ENCODE measurements around the gene REG1B. TPM values are rescaled to one million over a fixed set of nuclear protein-coding genes. Genes with fewer than 3 reads are reported as not detected.

The REG1B gene
- total RNA-seq, 1 donor from 2014 or later, result not detected

DNA sequence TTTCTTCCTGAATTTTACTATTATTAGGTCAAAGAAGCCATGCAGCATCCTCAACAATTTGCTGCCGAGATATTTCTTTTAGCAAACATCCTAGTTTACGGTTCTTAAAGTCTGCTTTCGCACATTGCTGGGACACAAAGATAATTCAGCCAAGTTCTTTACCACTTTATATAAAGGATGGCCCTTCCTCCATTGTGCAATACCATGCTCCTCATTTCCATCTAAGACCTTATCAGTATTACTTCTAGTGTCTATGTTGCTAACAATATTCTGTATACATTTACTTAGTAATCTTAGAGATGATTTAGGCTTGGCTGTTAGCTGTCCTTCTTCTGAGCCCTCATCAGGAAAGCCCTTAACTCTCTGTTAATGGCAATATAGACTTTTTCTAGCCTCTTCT, 24.5 kb upstream of the REG1B start:
- H3K27me3 ChIP-seq (ENCODE audit: insufficient read depth, low read length), result no peaks in the 10 kb centered on the region
- H3K4me3 ChIP-seq (ENCODE audit: insufficient read depth, low read depth, low read length), result no peak overlapping the region
- DNase-seq (ENCODE audit: low read depth) (no peak), FAIRE-seq (no peak)
- Mint-ChIP-seq H3K36me3 (ENCODE audit: low read depth, unreplicated experiment) (no peaks in the 10 kb centered on the region), H3K27me3 (ENCODE audit: low read depth, unreplicated experiment) (peaks cover 6% of the 10 kb centered on the region), H3K27ac (ENCODE audit: unreplicated experiment) (no peak overlapping the region), H3K9me3 (ENCODE audit: unreplicated experiment) (no peaks in the 10 kb centered on the region), H3K4me1 (ENCODE audit: low read depth, unreplicated experiment) (no peaks in the 10 kb centered on the region), H3K4me3 (ENCODE audit: unreplicated experiment) (no peak overlapping the region)
- no peaks in the 10 kb centered on the region for H4K20me1 ChIP-seq (ENCODE audit: insufficient read depth, low read length)
- peaks cover 6% of the 10 kb centered on the region for H3K9me3 ChIP-seq (ENCODE audit: insufficient read depth, low read depth, low read length)
- H3K4me2 ChIP-seq (ENCODE audit: low read length), result no peak overlapping the region
- TF ChIP-seq EZH2 (IDR thresholded peaks at IDR 0.05; ENCODE audit: insufficient read depth, low read length), result no peak
- TF ChIP-seq, protein P1, sequence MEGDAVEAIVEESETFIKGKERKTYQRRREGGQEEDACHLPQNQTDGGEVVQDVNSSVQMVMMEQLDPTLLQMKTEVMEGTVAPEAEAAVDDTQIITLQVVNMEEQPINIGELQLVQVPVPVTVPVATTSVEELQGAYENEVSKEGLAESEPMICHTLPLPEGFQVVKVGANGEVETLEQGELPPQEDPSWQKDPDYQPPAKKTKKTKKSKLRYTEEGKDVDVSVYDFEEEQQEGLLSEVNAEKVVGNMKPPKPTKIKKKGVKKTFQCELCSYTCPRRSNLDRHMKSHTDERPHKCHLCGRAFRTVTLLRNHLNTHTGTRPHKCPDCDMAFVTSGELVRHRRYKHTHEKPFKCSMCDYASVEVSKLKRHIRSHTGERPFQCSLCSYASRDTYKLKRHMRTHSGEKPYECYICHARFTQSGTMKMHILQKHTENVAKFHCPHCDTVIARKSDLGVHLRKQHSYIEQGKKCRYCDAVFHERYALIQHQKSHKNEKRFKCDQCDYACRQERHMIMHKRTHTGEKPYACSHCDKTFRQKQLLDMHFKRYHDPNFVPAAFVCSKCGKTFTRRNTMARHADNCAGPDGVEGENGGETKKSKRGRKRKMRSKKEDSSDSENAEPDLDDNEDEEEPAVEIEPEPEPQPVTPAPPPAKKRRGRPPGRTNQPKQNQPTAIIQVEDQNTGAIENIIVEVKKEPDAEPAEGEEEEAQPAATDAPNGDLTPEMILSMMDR (IDR thresholded peaks at IDR 0.05; ENCODE audit: insufficient read depth, low read depth, low read length), result no peak
- no peak overlapping the region for H2AFZ ChIP-seq (ENCODE audit: low read depth, low read length)
- no peaks in the 10 kb centered on the region for H3K4me1 ChIP-seq (ENCODE audit: insufficient read depth, low read length)
- H3K9ac ChIP-seq (ENCODE audit: low read length), result no peak overlapping the region
- no peak overlapping the region for H3K27ac ChIP-seq (ENCODE audit: low read depth, low read length)
- H3K79me2 ChIP-seq (ENCODE audit: insufficient read depth, low read length), result no peaks in the 10 kb centered on the region
- H3K36me3 ChIP-seq (ENCODE audit: insufficient read depth, low read length), result no peaks in the 10 kb centered on the region

DNA sequence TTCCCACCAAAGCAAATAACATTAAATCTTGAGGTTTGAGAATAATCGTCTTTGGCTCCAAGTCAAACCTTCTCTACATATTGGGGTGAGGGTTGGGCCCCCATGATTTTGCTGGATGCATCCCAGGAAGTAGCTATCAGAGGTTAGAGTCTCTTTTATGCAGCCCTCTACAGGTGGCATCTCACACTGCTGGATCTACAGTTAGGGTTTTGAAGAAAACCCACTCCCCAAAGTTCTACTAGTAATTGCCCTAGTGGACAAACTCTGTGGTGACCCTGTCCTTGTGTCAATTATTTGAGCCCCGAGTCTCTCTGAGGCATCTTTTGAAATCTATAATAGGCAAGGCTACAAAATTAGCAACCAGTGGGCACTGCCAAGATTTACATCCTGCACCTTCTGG, 17.5 kb upstream of the REG1B start:
- H3K4me3 ChIP-seq (ENCODE audit: insufficient read depth, low read depth, low read length), result no peak overlapping the region
- no peak for FAIRE-seq
- no peaks in the 10 kb centered on the region for H3K36me3 ChIP-seq (ENCODE audit: insufficient read depth, low read length)
- H3K4me1 ChIP-seq (ENCODE audit: insufficient read depth, low read length), result no peaks in the 10 kb centered on the region
- no peaks in the 10 kb centered on the region for H3K79me2 ChIP-seq (ENCODE audit: insufficient read depth, low read length)
- H3K27ac ChIP-seq (ENCODE audit: low read depth, low read length), result no peak overlapping the region
- no peaks in the 10 kb centered on the region for H3K27me3 Mint-ChIP-seq (ENCODE audit: low read depth, unreplicated experiment)
- no peaks in the 10 kb centered on the region for H3K9me3 ChIP-seq (ENCODE audit: insufficient read depth, low read depth, low read length)
- H2AFZ ChIP-seq (ENCODE audit: low read depth, low read length), result no peak overlapping the region
- H3K27ac Mint-ChIP-seq (ENCODE audit: unreplicated experiment), result no peak overlapping the region
- H3K4me1 Mint-ChIP-seq (ENCODE audit: low read depth, unreplicated experiment), result no peaks in the 10 kb centered on the region
- peaks cover 5% of the 10 kb centered on the region for H3K9me3 Mint-ChIP-seq (ENCODE audit: unreplicated experiment)
- no peaks in the 10 kb centered on the region for H4K20me1 ChIP-seq (ENCODE audit: insufficient read depth, low read length)
- H3K36me3 Mint-ChIP-seq (ENCODE audit: low read depth, unreplicated experiment), result no peaks in the 10 kb centered on the region
- no peak for DNase-seq (ENCODE audit: low read depth)
- no peaks in the 10 kb centered on the region for H3K27me3 ChIP-seq (ENCODE audit: insufficient read depth, low read length)
- TF ChIP-seq, protein P1 (IDR thresholded peaks at IDR 0.05; ENCODE audit: insufficient read depth, low read depth, low read length), result no peak
- TF ChIP-seq EZH2 (IDR thresholded peaks at IDR 0.05; ENCODE audit: insufficient read depth, low read length), result no peak
- no peak overlapping the region for H3K9ac ChIP-seq (ENCODE audit: low read length)
- H3K4me3 Mint-ChIP-seq (ENCODE audit: unreplicated experiment), result no peak overlapping the region
- H3K4me2 ChIP-seq (ENCODE audit: low read length), result no peak overlapping the region

DNA sequence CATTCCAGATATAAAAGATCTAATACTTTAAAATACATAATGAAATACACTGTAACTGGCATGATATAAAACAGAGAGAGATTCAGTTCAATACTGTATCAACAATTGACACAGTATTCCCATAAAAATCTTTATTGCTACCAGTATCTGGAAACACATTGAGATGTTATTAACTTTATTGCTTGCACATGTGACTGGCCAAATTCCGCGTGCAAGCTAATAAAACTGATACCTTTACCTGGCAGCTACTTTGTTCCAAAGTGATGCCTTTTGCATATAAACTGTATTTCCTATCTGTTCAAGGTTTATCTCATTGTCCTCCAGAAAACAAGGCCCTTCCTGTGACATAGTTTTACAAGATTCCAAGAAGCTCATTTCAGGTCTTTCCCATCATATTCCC, 15.4 kb upstream of the REG1B start:
- Histone ChIP-seq H3K36me3 (ENCODE audit: insufficient read depth, low read length) (no peaks in the 10 kb centered on the region), H3K4me1 (ENCODE audit: insufficient read depth, low read length) (no peaks in the 10 kb centered on the region), H3K4me2 (ENCODE audit: low read length) (no peak overlapping the region), H3K79me2 (ENCODE audit: insufficient read depth, low read length) (no peaks in the 10 kb centered on the region), H3K27ac (ENCODE audit: low read depth, low read length) (no peak overlapping the region), H3K9me3 (ENCODE audit: insufficient read depth, low read depth, low read length) (no peaks in the 10 kb centered on the region), H2AFZ (ENCODE audit: low read depth, low read length) (no peak overlapping the region), H3K4me3 (ENCODE audit: insufficient read depth, low read depth, low read length) (no peak overlapping the region), H3K9ac (ENCODE audit: low read length) (no peak overlapping the region), H3K27me3 (ENCODE audit: insufficient read depth, low read length) (no peaks in the 10 kb centered on the region), H4K20me1 (ENCODE audit: insufficient read depth, low read length) (no peaks in the 10 kb centered on the region)
- FAIRE-seq, result no peak
- H3K4me1 Mint-ChIP-seq (ENCODE audit: low read depth, unreplicated experiment), result no peaks in the 10 kb centered on the region
- H3K4me3 Mint-ChIP-seq (ENCODE audit: unreplicated experiment), result no peak overlapping the region
- H3K27ac Mint-ChIP-seq (ENCODE audit: unreplicated experiment), result no peak overlapping the region
- TF ChIP-seq EZH2 (IDR thresholded peaks at IDR 0.05; ENCODE audit: insufficient read depth, low read length), result no peak
- TF ChIP-seq, protein P1 (IDR thresholded peaks at IDR 0.05; ENCODE audit: insufficient read depth, low read depth, low read length), result no peak
- no peaks in the 10 kb centered on the region for H3K36me3 Mint-ChIP-seq (ENCODE audit: low read depth, unreplicated experiment)
- H3K9me3 Mint-ChIP-seq (ENCODE audit: unreplicated experiment), result peaks cover 5% of the 10 kb centered on the region
- no peak for DNase-seq (ENCODE audit: low read depth)
- no peaks in the 10 kb centered on the region for H3K27me3 Mint-ChIP-seq (ENCODE audit: low read depth, unreplicated experiment)

All from astrocyte (in vitro differentiated cells and primary cell).